ENCODE measurements around the gene ZNF324B.

- no peak for TF ChIP-seq SIN3A (IDR thresholded peaks at IDR 0.05; ENCODE audit: low read depth, low read length)
- TF ChIP-seq CTCF (IDR thresholded peaks at IDR 0.05 in 2 of 3, conservative IDR thresholded peaks at IDR 0.05 in 1 of 3; ENCODE audit: control insufficient read depth in 2 of 3, extremely low read depth in 1 of 3, insufficient read depth in 1 of 3, low read depth in 3 of 3, low read length in 3 of 3) = no peak
Measured at GRCh38 chr19:58416604-58417003, 34.8 kb upstream of the ZNF324B start.
